ENCODE measurements around the gene ASB12. TPM values are rescaled to one million over a fixed set of nuclear protein-coding genes. Genes with fewer than 3 reads are reported as not detected.

The ASB12 gene
- total RNA-seq = not detected in 2 replicates

DNA sequence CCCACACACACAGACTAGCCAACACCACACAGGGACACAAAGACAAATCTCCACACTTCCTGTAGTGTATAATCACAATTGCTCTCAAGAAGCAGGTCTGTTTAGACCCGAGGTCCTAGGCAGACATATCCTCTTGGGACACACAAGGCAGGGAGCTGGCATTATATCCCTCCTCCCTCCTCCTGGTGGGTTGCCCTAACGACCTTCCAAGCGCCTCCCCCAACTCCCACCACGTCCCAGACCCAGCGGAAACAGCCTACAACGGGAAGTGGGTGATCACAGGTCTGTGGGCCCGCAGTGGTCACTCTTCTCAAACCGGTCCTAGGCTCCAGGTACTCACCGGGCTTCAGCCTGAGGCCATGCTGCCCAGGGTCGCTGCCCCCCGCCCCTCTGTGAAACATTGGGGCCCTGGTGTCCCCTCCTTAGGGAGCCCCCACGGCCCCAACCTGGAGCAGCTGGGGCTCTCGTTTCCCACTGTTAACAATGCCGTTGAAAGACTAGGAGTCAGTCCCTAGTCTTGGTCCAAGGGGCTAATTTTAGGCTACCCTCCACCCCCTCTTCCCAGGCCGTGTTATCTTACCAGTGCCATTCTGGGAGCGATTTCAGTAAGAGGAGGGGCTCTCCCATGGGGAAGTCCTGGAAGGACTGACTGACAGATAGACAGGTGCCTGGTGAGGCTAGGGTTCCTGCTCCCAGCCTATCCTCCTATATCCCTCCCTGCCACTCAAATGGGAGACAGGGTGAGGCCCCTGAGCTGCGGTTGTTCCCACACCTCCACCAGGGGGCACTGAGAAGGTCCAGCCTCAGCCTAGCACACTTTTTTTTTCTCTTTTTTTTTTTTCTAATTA, at the start of gene ASB12:
ASB12 (minus strand) TSS at position 485 of the 848 bp plus-strand sequence. CDS start 4,957 bp downstream, outside the sequence.

DNA sequence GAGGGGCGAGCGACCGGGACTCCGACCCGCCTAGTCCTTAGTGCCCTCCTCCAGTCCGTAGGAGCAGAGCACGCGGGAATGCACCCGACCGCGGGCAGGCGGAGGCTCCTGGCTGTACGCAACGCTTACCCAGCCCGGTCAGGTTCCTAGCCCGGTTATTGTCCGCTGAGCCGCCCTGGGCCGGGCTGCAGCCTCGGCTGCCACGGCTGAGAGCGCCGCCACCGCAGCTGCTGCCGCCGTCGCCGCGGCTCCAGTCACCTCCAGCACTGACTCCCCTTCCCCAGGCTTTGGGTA, 25.0 kb downstream of the ASB12 start, which contains the start of gene AMER1:
AMER1 (minus strand) TSS at position 268 of the 294 bp plus-strand sequence. CDS start 12,422 bp downstream, outside the sequence.

Other genes starting within 250 kb of the ASB12 start
- gene AMER1, start 24.9 kb downstream of the ASB12 start, total RNA-seq = 1.3 and 2.0 TPM in 2 replicates
- not detected in 2 replicates for gene MTMR8, start 164.8 kb upstream of the ASB12 start, total RNA-seq